Measurements from ENCODE around the gene CRNKL1.

CRNKL1 gene

DNA sequence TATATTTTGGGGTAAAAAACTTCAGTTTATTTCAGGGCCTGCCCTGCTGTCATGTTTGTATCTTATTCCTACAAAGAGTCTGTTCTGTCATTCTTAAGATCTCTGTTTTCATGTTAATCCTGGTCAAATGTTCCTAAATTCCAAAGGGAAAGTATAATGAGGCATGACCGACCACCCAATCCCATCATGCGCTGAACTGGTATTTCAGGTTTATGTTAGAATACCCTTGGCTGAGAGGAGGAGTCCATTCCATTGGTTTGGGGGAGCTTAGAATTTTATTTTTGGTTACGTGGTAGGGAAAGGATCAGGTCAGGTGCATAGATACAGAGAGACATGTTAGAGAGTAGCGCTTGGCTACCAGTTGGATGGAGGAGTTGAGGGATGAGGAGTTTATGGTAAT is 25.8 kb upstream of the CRNKL1 start:
- H3K27me3 Mint-ChIP-seq (ENCODE audit: low read depth): peaks cover 20% of the 10 kb centered on the region
- no peak overlapping the region for H3K4me3 Mint-ChIP-seq
- H3K9me3 Mint-ChIP-seq: no peaks in the 10 kb centered on the region
- no peaks in the 10 kb centered on the region for H3K4me1 Mint-ChIP-seq (ENCODE audit: low read depth)
- H3K36me3 Mint-ChIP-seq (ENCODE audit: low read depth): no peaks in the 10 kb centered on the region
- no peak for DNase-seq (ENCODE audit: low spot score)
- H3K27ac Mint-ChIP-seq: no peak overlapping the region

- Mint-ChIP-seq H3K4me3 (no peak overlapping the region), H3K9me3 (no peaks in the 10 kb centered on the region), H3K36me3 (ENCODE audit: low read depth) (no peaks in the 10 kb centered on the region), H3K4me1 (ENCODE audit: low read depth) (no peaks in the 10 kb centered on the region), H3K27me3 (ENCODE audit: low read depth) (peaks cover 17% of the 10 kb centered on the region), H3K27ac (no peak overlapping the region)
- DNase-seq (ENCODE audit: low spot score): no peak
Observed at GRCh38 chr20:20076297-20077065, 24.2 kb upstream of the CRNKL1 start.

DNA sequence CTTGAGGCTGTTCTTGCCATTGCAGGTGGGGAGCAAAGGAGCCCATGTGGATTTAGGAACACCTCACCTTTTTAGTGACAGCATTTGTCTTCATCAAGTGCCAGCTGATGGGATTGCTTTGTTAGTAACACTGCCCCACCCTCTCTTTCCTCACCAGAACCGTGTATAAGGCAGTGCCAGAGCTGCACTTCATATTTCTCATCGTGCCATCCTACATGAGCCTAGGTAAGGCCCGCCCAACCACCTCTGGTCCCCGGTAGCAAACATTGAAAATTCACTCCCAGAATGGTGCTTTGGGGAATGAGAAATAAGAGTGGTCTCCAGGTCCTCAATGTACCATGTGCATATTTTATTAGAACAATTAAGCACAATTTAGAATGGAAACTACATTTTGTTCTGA is 22.8 kb upstream of the CRNKL1 start:
- no peaks in the 10 kb centered on the region for H3K36me3 Mint-ChIP-seq (ENCODE audit: low read depth)
- H3K27ac Mint-ChIP-seq: no peak overlapping the region
- peaks cover 15% of the 10 kb centered on the region for H3K27me3 Mint-ChIP-seq (ENCODE audit: low read depth)
- no peaks in the 10 kb centered on the region for H3K9me3 Mint-ChIP-seq
- H3K4me3 Mint-ChIP-seq: no peak overlapping the region
- H3K4me1 Mint-ChIP-seq (ENCODE audit: low read depth): no peaks in the 10 kb centered on the region
- DNase-seq (ENCODE audit: low spot score): no peak

DNA sequence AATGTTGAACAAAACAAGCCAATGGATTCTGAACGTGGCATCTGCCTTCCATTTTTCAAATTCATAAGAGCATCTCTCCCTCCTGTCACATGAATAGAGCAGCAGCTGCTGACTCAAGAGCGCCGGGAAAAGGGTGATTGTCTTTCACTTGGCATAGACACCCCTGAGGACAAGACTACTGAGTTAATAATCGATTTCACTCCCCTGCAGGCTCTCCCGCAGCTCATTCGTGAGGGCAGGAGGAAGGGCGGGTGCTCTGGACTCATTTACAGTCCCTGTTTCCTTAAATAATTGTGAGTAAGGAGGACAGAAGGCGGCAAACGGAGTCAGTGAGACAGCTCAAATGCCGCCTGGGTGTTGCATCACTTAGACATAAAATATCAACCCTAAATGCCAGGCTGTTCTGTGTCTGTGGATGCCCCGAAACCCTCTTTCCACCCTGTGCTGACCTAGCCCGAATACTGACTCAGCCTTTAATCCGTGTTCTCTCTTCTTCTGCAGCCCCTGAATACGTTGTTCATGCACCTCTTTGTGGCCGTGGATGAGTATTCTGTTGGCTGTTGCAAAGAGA is 21.6 kb upstream of the CRNKL1 start:
- Mint-ChIP-seq H3K4me3 (no peak overlapping the region), H3K9me3 (no peaks in the 10 kb centered on the region), H3K27me3 (ENCODE audit: low read depth) (peaks cover 13% of the 10 kb centered on the region), H3K4me1 (ENCODE audit: low read depth) (no peaks in the 10 kb centered on the region), H3K27ac (no peak overlapping the region), H3K36me3 (ENCODE audit: low read depth) (no peaks in the 10 kb centered on the region)
- DNase-seq (ENCODE audit: low spot score): no peak

DNA sequence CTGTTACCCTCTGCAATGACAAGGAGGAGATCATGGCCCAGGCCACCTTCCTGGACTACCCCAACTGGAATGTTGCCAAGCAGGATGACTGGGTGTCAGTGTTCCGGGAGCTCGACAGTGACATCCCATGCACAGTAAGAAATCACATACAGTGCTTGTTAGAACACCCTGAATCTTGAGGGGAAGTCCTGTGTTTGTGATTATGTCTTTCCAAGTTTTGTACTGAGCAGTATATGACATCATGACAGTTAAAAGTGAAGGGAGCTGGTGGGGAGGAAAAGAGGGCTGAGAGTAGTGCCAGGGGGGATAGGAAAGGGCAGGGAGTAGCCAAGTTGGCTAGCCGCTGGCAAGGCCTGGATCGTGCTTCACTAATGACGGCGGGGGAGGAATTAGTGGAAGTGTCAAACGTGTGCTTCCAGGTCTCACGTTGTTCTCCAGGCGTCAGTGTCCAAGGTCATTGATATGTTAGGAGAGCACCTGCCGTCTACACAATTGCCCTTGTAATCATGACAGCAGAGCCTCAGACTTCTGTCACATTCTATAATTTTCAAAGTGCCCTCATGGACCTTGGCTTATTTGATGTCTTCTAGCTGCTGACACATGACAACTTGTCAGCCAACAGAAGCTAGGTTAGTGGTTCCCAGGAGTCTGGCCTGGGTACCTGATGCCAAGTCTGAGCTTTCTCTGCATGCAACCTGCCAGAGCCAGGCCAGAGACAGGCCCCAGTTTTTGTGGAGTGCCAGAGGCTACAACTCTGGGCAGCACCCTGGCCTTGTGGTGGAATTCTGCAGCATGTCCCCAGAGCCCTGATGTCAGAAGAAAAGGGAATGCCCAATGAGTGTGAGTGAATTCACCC is 18.8 kb upstream of the CRNKL1 start:
- no peaks in the 10 kb centered on the region for H3K9me3 Mint-ChIP-seq
- no peak overlapping the region for H3K27ac Mint-ChIP-seq
- no peak for DNase-seq (ENCODE audit: low spot score)
- no peak overlapping the region for H3K4me3 Mint-ChIP-seq
- no peaks in the 10 kb centered on the region for H3K36me3 Mint-ChIP-seq (ENCODE audit: low read depth)
- peaks cover 2% of the 10 kb centered on the region for H3K27me3 Mint-ChIP-seq (ENCODE audit: low read depth)
- no peaks in the 10 kb centered on the region for H3K4me1 Mint-ChIP-seq (ENCODE audit: low read depth)

- no peaks in the 10 kb centered on the region for H3K9me3 Mint-ChIP-seq
- no peak overlapping the region for H3K27ac Mint-ChIP-seq
- peaks cover 22% of the 10 kb centered on the region for H3K27me3 Mint-ChIP-seq (ENCODE audit: low read depth)
- H3K4me3 Mint-ChIP-seq: no peak overlapping the region
- DNase-seq (ENCODE audit: low spot score): no peak
- H3K4me1 Mint-ChIP-seq (ENCODE audit: low read depth): no peaks in the 10 kb centered on the region
- no peaks in the 10 kb centered on the region for H3K36me3 Mint-ChIP-seq (ENCODE audit: low read depth)
Observed at GRCh38 chr20:20065361-20065760, 13.1 kb upstream of the CRNKL1 start.

GRCh38 chr20:20063941-20064702 is 11.9 kb upstream of the CRNKL1 start:
- Mint-ChIP-seq H3K36me3 (ENCODE audit: low read depth) (no peaks in the 10 kb centered on the region), H3K9me3 (no peaks in the 10 kb centered on the region), H3K27ac (no peak overlapping the region), H3K4me1 (ENCODE audit: low read depth) (no peaks in the 10 kb centered on the region), H3K4me3 (no peak overlapping the region), H3K27me3 (ENCODE audit: low read depth) (peaks cover 19% of the 10 kb centered on the region)
- DNase-seq (ENCODE audit: low spot score): no peak

DNA sequence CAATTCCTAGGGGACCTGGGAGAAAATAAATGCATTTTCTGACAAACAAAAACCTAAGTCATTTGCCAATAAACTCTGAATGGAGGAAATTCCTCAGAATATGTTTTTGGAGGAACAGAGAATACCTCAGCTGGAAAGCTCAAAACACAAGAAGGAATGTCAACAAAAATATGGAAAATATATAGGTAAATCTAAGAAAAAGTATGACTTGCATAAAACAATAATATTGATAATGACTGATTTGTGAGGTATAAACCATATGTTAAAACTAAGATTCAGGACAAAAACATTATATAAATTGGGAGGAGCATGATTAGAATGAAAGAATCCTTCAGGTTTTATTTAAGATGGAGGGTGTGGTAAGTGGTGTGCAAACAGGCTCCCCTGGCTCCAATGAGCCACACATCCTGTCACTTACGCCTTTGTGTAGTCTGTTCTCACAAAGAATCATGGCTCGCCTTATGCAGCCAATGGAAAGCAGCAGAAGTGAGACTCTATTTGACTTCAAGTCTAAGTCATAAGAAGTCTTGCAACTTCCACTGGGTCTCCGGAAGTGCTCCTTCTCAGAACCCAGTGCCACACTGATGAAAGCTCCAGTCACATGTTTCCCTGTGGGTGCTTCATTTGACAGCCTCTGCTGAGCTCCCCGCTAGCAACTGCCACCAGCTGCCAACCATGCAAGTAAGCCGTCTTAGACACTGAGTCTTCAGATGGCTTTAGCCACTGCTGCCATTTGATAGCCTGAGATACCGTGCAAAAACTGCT is 8.2 kb upstream of the CRNKL1 start:
- Mint-ChIP-seq H3K9me3 (no peaks in the 10 kb centered on the region), H3K27ac (no peak overlapping the region), H3K4me1 (ENCODE audit: low read depth) (no peaks in the 10 kb centered on the region), H3K27me3 (ENCODE audit: low read depth) (peaks cover 15% of the 10 kb centered on the region), H3K36me3 (ENCODE audit: low read depth) (no peaks in the 10 kb centered on the region), H3K4me3 (no peak overlapping the region)
- DNase-seq (ENCODE audit: low spot score): no peak

DNA sequence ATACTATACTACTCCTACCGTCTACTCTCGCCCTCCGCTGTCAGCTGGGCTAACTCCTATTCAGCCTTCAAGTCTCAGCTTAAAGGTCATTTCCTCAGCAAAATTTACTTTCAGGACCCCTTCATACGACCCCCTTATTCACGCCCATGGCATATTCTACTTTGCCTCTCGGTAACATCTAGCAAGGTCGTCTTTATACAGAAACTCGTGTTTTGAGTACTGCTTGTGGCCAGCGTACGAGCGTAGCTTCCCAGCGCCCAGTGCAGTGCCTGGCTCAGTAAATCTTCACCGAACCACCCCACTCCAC is 546 bp downstream of the CRNKL1 start:
- no peaks in the 10 kb centered on the region for H3K27me3 Mint-ChIP-seq (ENCODE audit: low read depth)

DNA sequence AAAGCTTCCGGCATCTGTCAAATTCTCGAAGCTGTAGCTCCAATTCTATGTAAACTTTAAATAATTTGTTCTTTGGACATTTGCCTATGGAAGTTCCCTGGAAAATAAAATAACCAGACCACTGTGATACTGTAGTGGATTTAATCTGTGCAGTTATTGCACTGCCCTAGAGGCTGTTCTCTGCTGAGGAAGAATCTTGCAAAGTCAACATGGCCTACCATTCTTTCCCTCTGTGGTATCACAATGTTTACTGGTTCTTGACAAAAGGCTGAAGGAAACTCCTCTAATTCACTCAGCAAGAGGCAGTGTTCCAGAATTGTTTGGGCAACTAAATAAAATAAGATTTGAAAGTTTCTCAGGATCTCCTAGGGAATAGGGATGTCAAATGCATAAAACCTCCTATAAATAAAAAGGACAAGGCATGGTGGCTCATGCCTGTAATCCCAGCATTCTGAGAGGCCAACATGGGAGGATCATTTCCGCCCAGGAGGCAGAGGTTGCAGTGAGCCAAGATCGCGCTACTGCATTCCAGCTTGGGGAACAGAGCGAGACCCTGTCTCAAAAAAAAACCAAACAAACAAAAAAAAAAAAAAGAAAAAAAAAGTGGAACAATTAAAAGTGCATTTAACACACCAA is 12.4 kb downstream of the CRNKL1 start:
- Mint-ChIP-seq H3K9me3 (no peaks in the 10 kb centered on the region), H3K27ac (no peak overlapping the region), H3K4me1 (ENCODE audit: low read depth) (no peaks in the 10 kb centered on the region), H3K27me3 (ENCODE audit: low read depth) (no peaks in the 10 kb centered on the region), H3K36me3 (ENCODE audit: low read depth) (peaks cover 62% of the 10 kb centered on the region), H3K4me3 (no peak overlapping the region)
- no peak for DNase-seq (ENCODE audit: low spot score)

More for the DNA sequence above, 546 bp downstream of the CRNKL1 start:
- DNase-seq (ENCODE audit: low spot score): no peak
- Mint-ChIP-seq H3K27ac (peak overlapping the region; percentile 95), H3K4me3 (peak overlapping the region; percentile 96), H3K4me1 (ENCODE audit: low read depth) (peaks cover 9% of the 10 kb centered on the region), H3K36me3 (ENCODE audit: low read depth) (peaks cover 26% of the 10 kb centered on the region), H3K9me3 (no peaks in the 10 kb centered on the region)

GRCh38 chr20:20038586-20038985 is 13.7 kb downstream of the CRNKL1 start:
- H3K4me3 Mint-ChIP-seq: no peak overlapping the region
- DNase-seq (ENCODE audit: low spot score): no peak
- H3K27ac Mint-ChIP-seq: no peak overlapping the region
- no peaks in the 10 kb centered on the region for H3K9me3 Mint-ChIP-seq
- peaks cover 63% of the 10 kb centered on the region for H3K36me3 Mint-ChIP-seq (ENCODE audit: low read depth)
- no peaks in the 10 kb centered on the region for H3K4me1 Mint-ChIP-seq (ENCODE audit: low read depth)
- no peaks in the 10 kb centered on the region for H3K27me3 Mint-ChIP-seq (ENCODE audit: low read depth)

- no peak for DNase-seq (ENCODE audit: low spot score)
- no peak overlapping the region for H3K4me3 Mint-ChIP-seq
- H3K36me3 Mint-ChIP-seq (ENCODE audit: low read depth): peaks cover 58% of the 10 kb centered on the region
- no peaks in the 10 kb centered on the region for H3K27me3 Mint-ChIP-seq (ENCODE audit: low read depth)
- no peaks in the 10 kb centered on the region for H3K9me3 Mint-ChIP-seq
- H3K27ac Mint-ChIP-seq: no peak overlapping the region
- H3K4me1 Mint-ChIP-seq (ENCODE audit: low read depth): no peaks in the 10 kb centered on the region
Observed at GRCh38 chr20:20037960-20038359, 14.3 kb downstream of the CRNKL1 start.

DNA sequence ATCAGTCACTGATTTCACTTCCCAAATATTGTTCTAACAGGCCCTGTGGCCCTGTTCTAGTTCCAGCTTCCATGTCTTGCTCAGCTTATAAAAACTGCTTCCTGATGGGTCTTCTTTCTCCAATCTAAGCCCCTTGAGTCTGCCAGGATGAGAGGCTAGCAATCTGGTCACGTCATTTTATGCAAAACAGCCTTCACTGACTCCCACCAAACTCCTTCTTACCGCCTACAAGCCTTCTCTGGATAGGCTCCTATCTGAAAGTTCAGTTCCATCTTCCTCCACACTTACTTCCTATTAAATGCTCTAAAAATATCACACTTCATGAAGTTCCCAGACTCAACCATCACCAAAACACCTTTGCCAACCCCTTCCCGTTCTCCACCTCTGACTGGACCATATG is 15.5 kb downstream of the CRNKL1 start:
- Mint-ChIP-seq H3K4me3 (no peak overlapping the region), H3K4me1 (ENCODE audit: low read depth) (no peaks in the 10 kb centered on the region), H3K9me3 (no peaks in the 10 kb centered on the region), H3K27me3 (ENCODE audit: low read depth) (no peaks in the 10 kb centered on the region), H3K27ac (peak overlapping the region; percentile 0), H3K36me3 (ENCODE audit: low read depth) (peaks cover 57% of the 10 kb centered on the region)
- DNase-seq (ENCODE audit: low spot score): no peak

Data from T-helper 2 cell treated with Interferon-gamma antibody and Interleukin-4, amounts not matched to agents 5 μg/mL and 100 μg/mL, for 36 hours (primary cell).